Activated naive CD4-positive, alpha-beta T cell treated with anti-CD3 and anti-CD28 coated beads, Interleukin-2, amount 50 U/mL, for 24 hours (primary cell): ENCODE measurements around the gene CWC22.
"Not testable (repeated sequence)": the region's sequence is repeated elsewhere in the genome, so short reads cannot be mapped to it uniquely, and the experiment has no call there.

ENCODE experiments used
- H3K27ac Mint-ChIP-seq: one replicate; pipeline ENCODE4 v1.8.0; 2021; ENCODE audit warnings: mild to moderate bottlenecking, mixed read lengths
- H3K27me3 Mint-ChIP-seq: one replicate; pipeline ENCODE4 v1.8.0; 2021; ENCODE audit warnings: mixed read lengths
- H3K36me3 Mint-ChIP-seq: one replicate; pipeline ENCODE4 v1.8.0; 2021; ENCODE audit warnings: mixed read lengths
- H3K4me1 Mint-ChIP-seq: one replicate; pipeline ENCODE4 v1.8.0; 2021; ENCODE audit warnings: mixed read lengths
- H3K4me3 Mint-ChIP-seq: one replicate; pipeline ENCODE4 v1.8.0; 2021; ENCODE audit warnings: mild to moderate bottlenecking, mixed read lengths
- H3K9me3 Mint-ChIP-seq: one replicate; pipeline ENCODE4 v1.8.0; 2021; ENCODE audit warnings: mixed read lengths

The CWC22 gene

DNA sequence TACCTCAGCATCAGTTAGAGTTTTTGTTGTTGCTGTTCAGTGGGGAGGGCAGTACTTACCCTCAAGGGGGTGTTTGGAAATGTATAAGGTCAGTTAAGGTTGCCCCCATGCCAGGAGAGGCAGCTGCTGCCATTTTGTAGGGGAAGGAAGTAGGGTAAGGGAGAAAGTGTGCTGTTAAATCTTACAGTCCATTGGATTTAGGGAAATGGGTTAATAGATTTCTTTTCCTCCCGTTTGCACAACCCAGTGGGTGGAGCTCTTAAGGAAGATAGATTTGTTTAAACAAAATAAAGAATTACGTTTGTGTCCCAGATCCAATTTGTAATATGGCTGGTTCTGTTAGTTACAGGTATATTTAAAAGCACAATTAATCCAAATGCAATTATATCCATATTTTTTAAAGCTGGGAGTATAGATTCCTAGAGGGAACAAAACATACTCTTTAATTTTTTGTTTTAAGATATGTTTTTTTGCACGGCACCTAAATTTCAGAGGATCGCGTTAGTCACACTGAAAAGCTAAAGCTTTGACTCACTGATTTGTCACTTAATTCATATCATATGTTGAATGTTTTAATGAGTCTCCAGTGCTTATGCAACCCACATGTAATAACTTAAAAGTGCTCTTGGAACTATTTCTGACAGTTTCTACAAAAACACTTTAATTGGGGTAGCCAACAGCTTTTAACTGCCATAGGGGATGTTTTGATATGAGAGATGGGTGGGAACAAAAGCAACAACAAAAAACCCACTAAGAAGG is 9.0 kb upstream of the CWC22 start:
- no peak overlapping the region for H3K27ac Mint-ChIP-seq

DNA sequence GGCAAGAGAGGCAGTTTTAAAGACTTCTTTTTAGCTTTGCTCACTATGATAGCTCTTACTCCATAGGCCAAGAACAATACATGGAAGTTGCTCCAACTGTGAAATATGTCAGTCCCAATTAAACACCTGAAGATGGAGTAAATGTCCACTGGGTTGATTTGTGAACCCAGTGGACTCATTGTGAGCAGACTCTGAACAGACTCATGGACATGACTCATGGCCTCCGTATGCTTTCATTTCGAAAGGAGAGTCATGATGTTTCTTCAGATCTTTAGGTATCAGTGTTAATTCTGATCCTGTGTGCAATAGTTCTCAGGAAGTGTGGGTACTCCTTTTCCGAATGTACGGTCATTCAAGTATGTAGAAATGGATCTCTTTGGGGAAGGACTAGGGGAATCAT is 5.4 kb upstream of the CWC22 start:
- no peaks in the 10 kb centered on the region for H3K9me3 Mint-ChIP-seq
- peaks cover 2% of the 10 kb centered on the region for H3K4me1 Mint-ChIP-seq
- H3K4me3 Mint-ChIP-seq, result no peak overlapping the region

More for the DNA sequence above, 9.0 kb upstream of the CWC22 start:
- H3K4me3 Mint-ChIP-seq, result no peak overlapping the region
- H3K9me3 Mint-ChIP-seq, result no peaks in the 10 kb centered on the region
- no peaks in the 10 kb centered on the region for H3K27me3 Mint-ChIP-seq
- H3K4me1 Mint-ChIP-seq, result no peaks in the 10 kb centered on the region
- H3K36me3 Mint-ChIP-seq, result no peaks in the 10 kb centered on the region

DNA sequence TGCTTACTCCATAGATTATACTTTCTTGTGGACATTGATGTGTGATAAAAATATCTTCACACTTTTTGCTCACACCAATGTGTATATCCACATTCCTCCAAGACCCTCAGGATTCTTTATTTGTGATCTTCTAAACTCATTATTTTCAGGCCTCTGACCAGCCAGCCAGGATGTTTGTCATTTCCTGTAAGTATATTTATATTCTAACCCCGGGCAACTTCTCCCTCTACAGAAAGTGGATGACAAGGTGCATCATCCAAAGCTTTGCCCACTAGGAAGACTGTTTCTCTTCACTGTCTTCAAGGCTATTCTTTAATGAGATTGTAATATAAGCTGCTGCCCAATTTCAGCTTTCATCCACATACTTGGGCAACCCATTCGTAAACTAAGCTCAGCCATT is 3.6 kb upstream of the CWC22 start:
- no peak overlapping the region for H3K4me3 Mint-ChIP-seq
- H3K27me3 Mint-ChIP-seq, result no peaks in the 10 kb centered on the region
- H3K36me3 Mint-ChIP-seq, result peaks cover 2% of the 10 kb centered on the region
- H3K4me1 Mint-ChIP-seq, result peaks cover 15% of the 10 kb centered on the region
- no peaks in the 10 kb centered on the region for H3K9me3 Mint-ChIP-seq
- H3K27ac Mint-ChIP-seq, result no peak overlapping the region

More for the DNA sequence above, 5.4 kb upstream of the CWC22 start:
- Mint-ChIP-seq H3K27me3 (no peaks in the 10 kb centered on the region), H3K36me3 (no peaks in the 10 kb centered on the region), H3K27ac (no peak overlapping the region)

DNA sequence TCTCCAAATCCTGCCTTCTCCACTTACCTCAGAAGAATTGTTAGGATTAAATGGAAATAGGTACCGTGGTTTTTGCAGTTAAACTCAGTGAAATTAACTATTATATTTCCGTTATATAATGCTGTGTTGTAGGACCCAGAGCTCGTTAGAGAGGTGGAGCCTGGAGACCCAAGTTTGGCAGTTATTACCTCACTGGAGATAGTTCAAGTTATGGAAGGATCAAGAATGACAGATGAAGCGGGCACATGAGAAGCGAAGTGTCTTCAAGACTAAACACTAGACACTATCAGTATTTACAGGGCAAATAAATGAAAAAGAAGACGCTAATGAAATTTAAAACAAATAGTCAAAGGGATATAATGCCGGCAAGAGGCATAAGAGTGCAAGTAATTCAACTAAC is 866 bp downstream of the CWC22 start:
- Mint-ChIP-seq H3K9me3 (no peaks in the 10 kb centered on the region), H3K36me3 (peaks cover 8% of the 10 kb centered on the region), H3K27me3 (no peaks in the 10 kb centered on the region), H3K4me1 (peaks cover 55% of the 10 kb centered on the region), H3K27ac (peak overlapping the region; percentile 99), H3K4me3 (peak overlapping the region; percentile 98)

DNA sequence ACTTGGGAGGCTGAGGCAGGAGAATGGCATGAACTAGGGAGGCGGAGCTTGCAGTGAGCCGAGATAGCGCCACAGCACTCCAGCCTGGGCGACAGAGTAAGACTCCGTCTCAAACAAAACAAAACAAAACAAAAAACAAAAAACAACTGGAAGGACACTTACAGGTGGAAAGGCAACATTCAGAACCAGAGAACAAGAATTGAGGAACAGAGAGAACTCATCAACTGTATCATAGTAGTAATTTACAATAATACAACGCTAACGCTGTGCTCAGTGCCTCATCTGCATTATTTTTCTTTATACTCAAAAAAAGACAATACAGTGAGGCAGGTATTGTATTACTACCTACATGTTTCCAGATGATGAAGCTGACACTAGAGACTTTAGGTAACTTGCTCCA is 1.6 kb downstream of the CWC22 start:
- H3K4me1 Mint-ChIP-seq, result peaks cover 60% of the 10 kb centered on the region

DNA sequence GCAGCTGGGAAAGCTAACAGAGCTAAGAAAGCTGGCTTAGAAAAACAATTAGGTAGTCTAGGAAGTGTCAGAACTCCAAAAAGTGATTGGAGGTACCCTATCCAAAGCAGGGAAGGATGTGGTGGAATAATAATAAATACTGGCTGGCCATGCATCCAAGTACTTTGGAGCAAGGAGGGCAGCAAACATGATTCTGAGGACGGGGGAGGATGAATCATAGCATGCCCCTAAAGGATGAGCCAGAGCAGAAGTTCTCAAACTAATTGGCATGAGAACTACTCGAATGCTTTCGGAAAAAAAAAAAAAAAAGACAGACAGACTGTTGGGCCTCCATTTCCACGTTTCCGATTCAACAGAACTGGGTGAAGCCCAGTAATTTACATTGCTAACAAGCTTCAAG is 2.4 kb downstream of the CWC22 start:
- Mint-ChIP-seq H3K4me1 (peaks cover 64% of the 10 kb centered on the region), H3K36me3 (peaks cover 8% of the 10 kb centered on the region), H3K9me3 (no peaks in the 10 kb centered on the region), H3K27me3 (no peaks in the 10 kb centered on the region), H3K4me3 (peak overlapping the region; percentile 28), H3K27ac (no peak overlapping the region)

More for the DNA sequence above, 1.6 kb downstream of the CWC22 start:
- peak overlapping the region; percentile 21 for H3K27ac Mint-ChIP-seq
- not testable (repeated sequence) for H3K9me3 Mint-ChIP-seq, H3K36me3 Mint-ChIP-seq, H3K27me3 Mint-ChIP-seq
- H3K4me3 Mint-ChIP-seq, result peak overlapping the region; percentile 98

DNA sequence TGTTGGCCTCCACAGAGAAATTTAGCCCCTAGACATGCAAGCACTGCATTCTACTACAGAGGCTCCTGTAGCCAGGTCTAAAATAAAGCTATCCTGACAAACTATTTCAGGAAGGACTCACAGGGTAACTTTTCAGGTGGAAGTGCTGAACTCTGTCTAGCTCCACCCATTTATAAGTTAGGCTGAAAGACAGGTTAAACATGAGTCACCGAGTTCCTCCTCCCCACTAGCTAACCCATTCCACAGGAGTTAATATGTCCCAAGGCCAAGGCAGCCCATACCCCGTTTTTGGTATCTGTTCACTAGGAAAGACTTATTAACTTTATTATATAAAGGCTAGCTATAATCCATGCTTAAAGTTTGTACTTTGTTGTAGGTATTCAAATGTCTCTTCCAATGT is 3.5 kb downstream of the CWC22 start:
- Mint-ChIP-seq H3K4me3 (no peak overlapping the region), H3K4me1 (peaks cover 72% of the 10 kb centered on the region), H3K27ac (no peak overlapping the region)

DNA sequence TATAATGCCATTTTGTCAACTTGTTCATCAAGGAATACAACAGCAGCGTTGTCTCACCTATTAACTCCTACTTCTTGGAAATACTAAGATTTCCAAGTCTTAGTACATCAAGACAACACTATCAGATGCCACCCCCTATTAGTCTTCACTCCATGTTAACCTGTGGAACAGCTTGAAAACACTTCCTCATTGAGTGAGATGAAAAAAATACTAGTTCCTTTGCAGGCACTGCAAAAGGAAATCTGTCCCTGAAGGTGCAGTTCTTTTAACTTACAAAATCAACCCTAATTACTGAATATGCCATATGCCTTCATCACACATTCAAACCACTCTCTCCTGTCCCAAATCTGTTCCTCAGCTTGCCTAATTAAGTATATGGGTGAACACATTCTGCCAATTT is 4.0 kb downstream of the CWC22 start:
- Mint-ChIP-seq H3K4me1 (peaks cover 76% of the 10 kb centered on the region), H3K36me3 (peaks cover 8% of the 10 kb centered on the region), H3K9me3 (no peaks in the 10 kb centered on the region), H3K4me3 (no peak overlapping the region), H3K27ac (no peak overlapping the region), H3K27me3 (no peaks in the 10 kb centered on the region)

More for the DNA sequence above, 3.5 kb downstream of the CWC22 start:
- Mint-ChIP-seq H3K9me3 (no peaks in the 10 kb centered on the region), H3K36me3 (peaks cover 8% of the 10 kb centered on the region), H3K27me3 (no peaks in the 10 kb centered on the region)

DNA sequence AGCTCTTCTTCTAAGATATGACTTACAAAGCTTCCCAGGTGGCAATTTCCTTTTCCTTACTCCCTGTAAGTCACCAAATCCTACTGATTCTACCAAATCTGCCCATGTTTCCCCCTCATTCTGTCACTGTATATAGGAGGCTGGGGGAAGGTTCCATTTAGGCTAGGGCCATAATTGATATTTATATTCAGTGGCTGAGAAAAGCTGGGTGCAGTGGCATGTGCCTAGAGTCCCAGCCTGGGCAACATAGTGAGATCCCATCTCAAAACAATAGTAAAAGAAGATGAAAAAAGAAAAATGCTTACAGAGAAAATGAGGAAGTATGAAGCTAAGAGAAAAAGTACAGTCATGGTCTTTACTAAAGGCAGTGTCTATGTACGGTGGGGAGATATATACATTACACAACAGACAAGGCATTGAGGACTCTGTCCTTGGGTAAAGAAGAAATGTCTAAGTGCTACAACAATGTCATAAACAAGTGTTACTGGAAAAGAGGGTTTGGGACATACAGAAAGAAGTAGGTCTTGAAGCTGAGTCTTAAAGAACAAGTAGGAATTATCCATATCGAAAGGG is 4.8 kb downstream of the CWC22 start:
- no peak overlapping the region for H3K27ac Mint-ChIP-seq
- no peak overlapping the region for H3K4me3 Mint-ChIP-seq
- H3K36me3 Mint-ChIP-seq, result peaks cover 8% of the 10 kb centered on the region
- H3K27me3 Mint-ChIP-seq, result no peaks in the 10 kb centered on the region
- no peaks in the 10 kb centered on the region for H3K9me3 Mint-ChIP-seq
- H3K4me1 Mint-ChIP-seq, result peaks cover 79% of the 10 kb centered on the region

DNA sequence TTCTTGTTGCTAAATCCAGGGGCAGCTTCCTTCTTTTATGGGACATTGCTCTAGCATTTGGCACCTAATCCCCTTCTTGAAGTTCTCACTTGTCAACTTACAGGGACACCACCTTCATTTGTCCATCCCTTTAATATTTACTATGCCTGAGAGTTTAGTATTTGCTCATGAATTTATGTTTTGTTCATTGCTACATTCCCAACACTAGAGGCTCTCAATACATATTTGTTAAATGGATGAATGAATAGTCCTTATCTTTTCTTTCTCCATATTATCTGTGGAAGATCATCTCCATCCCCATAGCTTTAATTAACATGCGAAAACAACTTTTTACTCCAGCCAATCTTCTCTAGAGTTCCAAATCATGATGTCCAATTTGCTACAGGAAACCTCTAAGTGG is 5.4 kb downstream of the CWC22 start:
- Mint-ChIP-seq H3K27me3 (no peaks in the 10 kb centered on the region), H3K27ac (peak overlapping the region; percentile 8), H3K36me3 (peaks cover 8% of the 10 kb centered on the region), H3K4me3 (no peak overlapping the region), H3K9me3 (no peaks in the 10 kb centered on the region), H3K4me1 (peaks cover 78% of the 10 kb centered on the region)

DNA sequence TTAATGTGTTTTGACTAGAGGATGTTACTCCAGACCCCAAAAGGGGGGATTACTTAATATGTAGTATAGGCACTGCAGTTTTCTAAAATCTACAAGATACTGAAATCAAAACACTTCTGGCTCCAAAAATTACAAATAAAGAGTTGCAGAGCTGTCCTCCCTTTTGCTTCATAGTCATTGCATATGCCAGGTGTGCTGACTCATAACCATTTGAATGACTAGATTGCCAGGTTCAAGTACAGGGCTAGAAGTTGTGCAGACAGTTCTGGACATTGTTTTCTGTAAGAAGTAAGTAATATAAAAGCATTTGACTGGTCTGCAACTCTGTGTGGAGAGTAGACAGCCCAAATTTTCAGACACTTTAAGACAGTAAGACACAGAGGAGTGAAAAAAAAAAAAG is 6.7 kb downstream of the CWC22 start:
- H3K4me3 Mint-ChIP-seq, result no peak overlapping the region
- no peaks in the 10 kb centered on the region for H3K27me3 Mint-ChIP-seq
- H3K9me3 Mint-ChIP-seq, result no peaks in the 10 kb centered on the region
- H3K4me1 Mint-ChIP-seq, result peaks cover 81% of the 10 kb centered on the region
- H3K36me3 Mint-ChIP-seq, result peaks cover 6% of the 10 kb centered on the region
- H3K27ac Mint-ChIP-seq, result no peak overlapping the region

DNA sequence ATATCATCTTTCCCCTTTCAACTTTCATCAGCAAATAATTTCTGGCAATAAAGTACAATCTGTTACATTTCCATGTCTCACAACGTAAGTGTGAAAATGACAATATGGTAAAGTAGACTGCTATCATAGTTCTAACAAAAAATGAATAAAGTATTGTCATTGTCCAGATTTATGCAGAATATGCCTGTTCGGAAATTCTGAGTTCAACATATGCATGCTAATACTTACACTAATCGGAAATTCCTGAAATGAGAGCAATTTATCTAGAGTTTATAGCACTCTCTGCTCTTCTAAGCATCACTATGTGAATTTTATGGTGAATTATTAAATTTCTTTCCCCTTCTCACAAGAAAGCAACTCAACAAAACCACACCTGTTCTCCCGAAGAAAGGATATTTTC is 8.1 kb downstream of the CWC22 start:
- Mint-ChIP-seq H3K9me3 (no peaks in the 10 kb centered on the region), H3K4me3 (no peak overlapping the region), H3K36me3 (peaks cover 6% of the 10 kb centered on the region), H3K27me3 (no peaks in the 10 kb centered on the region), H3K4me1 (peaks cover 82% of the 10 kb centered on the region), H3K27ac (no peak overlapping the region)

DNA sequence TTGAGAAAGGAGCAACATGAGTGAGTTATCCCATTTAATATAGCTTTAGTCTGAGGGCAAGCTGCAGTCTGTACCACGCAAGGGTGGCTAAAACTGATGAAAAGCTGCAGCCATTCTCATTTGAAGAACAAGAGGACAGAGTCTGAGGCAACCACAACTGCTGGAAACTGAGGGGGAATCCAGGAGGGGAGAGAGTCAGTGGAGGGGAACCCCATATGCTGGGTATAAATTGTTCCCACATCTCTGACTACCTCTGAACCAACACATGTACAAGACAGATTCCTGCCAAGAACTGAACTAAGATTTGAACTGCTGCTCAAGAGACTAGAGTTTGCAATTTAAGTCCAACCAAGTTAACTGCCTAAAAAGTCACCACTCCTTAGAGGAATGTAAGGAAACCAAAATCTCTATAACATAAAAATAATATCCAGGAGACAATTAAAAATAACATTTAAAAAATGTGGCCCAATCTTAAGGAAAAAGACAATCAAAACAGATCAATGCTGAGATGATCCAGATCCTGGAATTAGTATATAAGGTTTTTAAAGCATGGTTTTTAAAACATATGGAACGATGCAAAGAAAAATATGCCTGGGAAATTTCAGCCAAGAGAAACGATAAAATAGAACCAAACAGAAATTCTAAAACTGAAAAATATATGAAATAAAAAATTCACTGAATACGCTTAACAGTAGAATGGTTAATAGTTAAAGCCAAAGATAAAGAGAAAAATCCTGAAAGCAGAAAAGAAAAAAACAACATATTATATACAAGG is 11.2 kb downstream of the CWC22 start:
- Mint-ChIP-seq H3K27me3 (no peaks in the 10 kb centered on the region), H3K4me1 (peaks cover 82% of the 10 kb centered on the region), H3K9me3 (no peaks in the 10 kb centered on the region), H3K4me3 (no peak overlapping the region), H3K36me3 (peaks cover 9% of the 10 kb centered on the region), H3K27ac (peak overlapping the region; percentile 30)

DNA sequence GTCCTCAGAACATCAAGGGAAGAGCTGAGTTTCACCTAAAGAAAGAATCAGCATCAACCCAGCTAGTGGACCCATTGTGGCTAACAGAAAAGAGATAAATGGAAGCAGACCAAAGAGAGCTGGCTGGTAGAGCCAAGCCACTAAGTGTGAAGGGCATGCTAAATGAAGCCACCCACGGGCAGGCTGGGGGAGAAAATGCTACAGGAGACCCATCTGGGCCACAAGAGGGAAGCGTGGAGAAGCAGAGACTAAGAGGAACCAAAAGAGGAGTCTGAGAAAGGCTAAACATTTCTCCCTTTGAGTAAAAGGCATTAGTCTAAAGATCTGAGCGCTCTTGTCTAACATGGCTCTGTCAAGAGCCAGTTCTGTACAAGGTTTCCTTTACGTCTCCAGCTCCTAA is 15.8 kb downstream of the CWC22 start:
- Mint-ChIP-seq H3K36me3 (peaks cover 19% of the 10 kb centered on the region), H3K27ac (peak overlapping the region; percentile 80), H3K9me3 (no peaks in the 10 kb centered on the region), H3K27me3 (no peaks in the 10 kb centered on the region), H3K4me3 (no peak overlapping the region), H3K4me1 (peaks cover 56% of the 10 kb centered on the region)

DNA sequence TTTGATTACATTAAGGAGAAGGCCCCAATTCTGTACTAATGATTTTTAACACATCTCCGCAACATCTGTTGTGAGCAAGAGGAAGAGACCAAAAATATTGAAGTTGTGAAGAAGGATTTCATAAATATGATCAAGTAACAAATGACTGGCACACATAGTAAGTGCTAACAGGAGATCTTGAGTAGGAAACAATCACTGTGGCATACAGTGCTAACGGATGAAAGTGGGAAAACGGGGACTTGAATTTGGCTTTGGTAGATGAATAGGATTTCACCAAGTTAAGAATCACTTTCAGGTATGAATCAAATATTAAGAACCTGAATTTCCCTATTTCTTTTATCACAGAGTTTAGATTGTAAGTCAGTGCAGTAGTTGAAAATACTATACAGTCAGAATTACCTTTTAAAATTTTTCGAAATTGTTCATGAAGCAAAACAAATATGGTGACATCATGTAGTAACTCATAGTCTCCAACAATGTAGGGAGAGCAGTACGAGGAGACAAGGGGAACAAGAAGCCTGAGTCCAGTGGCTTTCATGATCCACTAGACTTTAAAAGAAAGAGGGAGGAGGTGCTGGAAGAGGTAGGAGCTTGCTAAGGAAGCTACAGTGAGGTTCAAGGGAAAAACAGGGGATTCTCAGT is 16.3 kb downstream of the CWC22 start:
- Mint-ChIP-seq H3K27ac (peak overlapping the region; percentile 80), H3K9me3 (no peaks in the 10 kb centered on the region), H3K27me3 (no peaks in the 10 kb centered on the region), H3K4me3 (no peak overlapping the region), H3K36me3 (peaks cover 24% of the 10 kb centered on the region), H3K4me1 (peaks cover 51% of the 10 kb centered on the region)

DNA sequence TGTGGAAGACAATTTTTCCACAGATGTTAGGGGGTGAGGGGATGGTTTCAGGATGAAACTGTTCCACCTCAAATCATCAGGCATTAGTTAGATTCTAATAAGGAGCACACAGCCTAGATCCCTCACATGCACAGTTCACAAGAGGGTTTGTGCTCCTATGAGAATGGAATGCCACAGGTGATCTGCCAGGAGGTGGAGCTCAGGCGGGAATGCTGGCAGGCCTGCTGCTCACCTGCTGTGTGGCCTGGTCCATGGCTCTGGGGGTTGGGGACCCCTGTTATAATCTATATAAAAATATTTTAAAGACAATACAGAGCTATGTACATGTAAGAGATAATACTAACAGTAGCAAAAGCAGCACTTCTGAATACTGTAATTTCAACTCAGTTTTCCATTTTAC is 19.2 kb downstream of the CWC22 start:
- Mint-ChIP-seq H3K4me1 (peaks cover 28% of the 10 kb centered on the region), H3K36me3 (peaks cover 42% of the 10 kb centered on the region)

More for the DNA sequence above, 19.2 kb downstream of the CWC22 start:
- H3K4me3 Mint-ChIP-seq, result no peak overlapping the region
- H3K27ac Mint-ChIP-seq, result no peak overlapping the region
- no peaks in the 10 kb centered on the region for H3K27me3 Mint-ChIP-seq
- no peaks in the 10 kb centered on the region for H3K9me3 Mint-ChIP-seq
